GM13977 (cell line): Measurements from ENCODE around the gene CASKIN2.

Source experiments
- DNase-seq: peaks from one replicate; pipeline ENCODE4 v3.0.0; 2012; ENCODE audit warnings: low spot score
- in situ Hi-C: fragments of 300-500 bp; cut with MboI; formaldehyde crosslinking; loops from one replicate; pipeline ENCODE4 v1.12.0; 2022; ENCODE audit warnings: low sequenced_read_pairs, low pct_unique_long_range_greater_than_20kb, mixed read lengths, inconsistent platforms; ENCODE audit not compliant: unreplicated experiment
- TF ChIP-seq, protein P1 (sequence below): IDR thresholded peaks from 2 replicates; pipeline ENCODE4 v1.5.1; 2012; ENCODE audit warnings: mild to moderate bottlenecking, control low read depth; ENCODE audit not compliant: insufficient read depth; ENCODE audit errors: extremely low read depth, missing control alignments

CASKIN2 gene

DNA sequence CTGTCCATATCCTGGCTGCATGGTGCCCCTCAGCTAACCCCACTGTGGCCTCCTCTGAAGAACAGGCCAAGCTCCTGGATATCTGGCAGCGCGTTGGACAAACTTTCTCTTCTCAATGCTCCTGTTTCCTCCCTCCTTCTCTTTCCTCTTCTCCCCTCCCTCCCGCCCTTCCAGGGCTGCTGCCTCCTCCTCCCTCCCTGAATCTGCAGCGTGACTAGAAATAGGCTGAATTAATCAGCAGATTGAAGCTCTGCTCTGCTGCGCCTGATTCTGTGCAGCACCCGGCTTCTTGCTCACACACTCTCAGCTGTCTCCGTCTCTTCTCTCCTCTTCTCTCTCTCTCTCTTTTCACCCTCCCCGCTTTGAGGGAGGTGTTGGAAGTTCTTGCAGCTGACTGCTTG is 39.1 kb downstream of the CASKIN2 start:
- no peak for DNase-seq
- in situ Hi-C loops, result no loop called here
- TF ChIP-seq, protein P1, sequence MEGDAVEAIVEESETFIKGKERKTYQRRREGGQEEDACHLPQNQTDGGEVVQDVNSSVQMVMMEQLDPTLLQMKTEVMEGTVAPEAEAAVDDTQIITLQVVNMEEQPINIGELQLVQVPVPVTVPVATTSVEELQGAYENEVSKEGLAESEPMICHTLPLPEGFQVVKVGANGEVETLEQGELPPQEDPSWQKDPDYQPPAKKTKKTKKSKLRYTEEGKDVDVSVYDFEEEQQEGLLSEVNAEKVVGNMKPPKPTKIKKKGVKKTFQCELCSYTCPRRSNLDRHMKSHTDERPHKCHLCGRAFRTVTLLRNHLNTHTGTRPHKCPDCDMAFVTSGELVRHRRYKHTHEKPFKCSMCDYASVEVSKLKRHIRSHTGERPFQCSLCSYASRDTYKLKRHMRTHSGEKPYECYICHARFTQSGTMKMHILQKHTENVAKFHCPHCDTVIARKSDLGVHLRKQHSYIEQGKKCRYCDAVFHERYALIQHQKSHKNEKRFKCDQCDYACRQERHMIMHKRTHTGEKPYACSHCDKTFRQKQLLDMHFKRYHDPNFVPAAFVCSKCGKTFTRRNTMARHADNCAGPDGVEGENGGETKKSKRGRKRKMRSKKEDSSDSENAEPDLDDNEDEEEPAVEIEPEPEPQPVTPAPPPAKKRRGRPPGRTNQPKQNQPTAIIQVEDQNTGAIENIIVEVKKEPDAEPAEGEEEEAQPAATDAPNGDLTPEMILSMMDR, result no peak

DNA sequence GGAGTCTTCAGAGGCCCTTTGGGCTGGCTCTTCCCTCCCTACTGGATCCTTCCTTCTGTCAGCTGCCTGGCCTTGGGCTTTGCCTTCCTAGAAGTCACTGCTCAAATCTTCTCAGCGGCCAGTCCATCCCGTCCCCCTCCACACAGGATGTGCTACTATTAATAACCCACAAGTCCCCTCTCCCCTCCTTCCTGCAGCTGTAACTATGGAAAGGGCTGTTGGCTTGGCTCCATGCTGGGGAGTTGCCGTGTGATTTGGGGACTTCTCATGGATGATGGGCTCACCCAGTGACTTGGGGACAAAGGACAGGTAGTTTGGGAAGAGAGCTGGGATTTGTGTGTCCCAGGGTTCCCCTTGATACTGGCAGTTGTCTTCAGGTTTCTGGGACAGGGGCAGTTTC is 39.5 kb downstream of the CASKIN2 start:
- TF ChIP-seq, protein P1, result no peak
- in situ Hi-C loops, result no loop called here
- no peak for DNase-seq

DNA sequence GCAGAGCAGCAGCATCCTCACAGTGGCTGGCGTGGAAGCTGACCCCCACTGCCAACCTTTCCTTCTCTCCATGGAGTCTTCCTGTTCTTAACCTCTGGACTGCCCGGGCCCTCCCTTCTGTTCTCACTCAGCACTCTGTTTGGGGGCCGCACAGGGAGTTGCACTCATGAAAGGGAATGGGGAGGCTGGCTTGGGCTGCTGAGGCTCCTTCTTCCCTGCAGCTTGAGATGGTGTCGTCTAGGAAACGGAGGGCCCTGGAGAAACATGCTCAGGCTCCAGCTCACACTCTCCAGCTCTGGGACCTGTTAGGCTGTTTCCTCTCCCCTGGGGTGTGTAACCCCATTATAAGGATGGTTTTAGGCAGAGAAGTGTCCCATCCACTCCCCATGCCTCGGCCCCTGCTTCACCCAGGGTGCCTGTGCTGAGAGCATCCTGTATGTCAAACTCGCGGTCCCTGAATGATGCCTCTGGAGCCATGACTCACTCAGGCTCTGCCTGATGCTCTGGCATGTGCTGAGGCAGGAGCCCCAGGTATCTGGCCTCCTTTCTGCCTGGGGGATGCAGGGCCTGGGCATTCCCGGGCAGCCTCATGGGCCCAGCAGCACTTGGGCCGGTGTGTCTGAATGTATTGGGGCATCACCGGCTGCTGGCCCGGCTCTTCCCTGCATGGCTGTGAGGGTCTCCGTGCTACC is 40.0 kb downstream of the CASKIN2 start:
- in situ Hi-C loops, result no loop called here
- no peak for DNase-seq
- TF ChIP-seq, protein P1, result no peak

DNA sequence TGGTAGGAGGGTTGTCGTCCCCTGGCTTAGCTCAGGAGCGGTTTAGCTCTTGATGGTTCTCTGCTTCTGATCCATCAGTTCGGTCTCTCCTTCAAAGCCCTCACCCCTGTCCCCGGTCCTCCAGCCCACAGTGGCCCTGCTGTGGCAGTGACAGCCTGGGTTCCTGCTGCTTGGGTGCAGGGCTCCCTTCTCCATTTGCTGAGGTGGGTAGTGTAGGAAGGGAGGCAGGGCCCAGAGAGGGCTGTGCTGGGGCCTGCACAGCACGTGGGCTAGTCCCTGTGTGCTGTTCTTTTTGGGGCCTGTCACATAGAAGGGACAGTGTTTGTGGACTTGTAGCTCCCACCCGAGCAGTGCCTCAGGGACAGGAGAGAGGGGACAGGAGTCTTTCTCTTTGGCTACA is 40.6 kb downstream of the CASKIN2 start:
- TF ChIP-seq, protein P1, result no peak
- in situ Hi-C loops, result no loop called here
- no peak for DNase-seq

DNA sequence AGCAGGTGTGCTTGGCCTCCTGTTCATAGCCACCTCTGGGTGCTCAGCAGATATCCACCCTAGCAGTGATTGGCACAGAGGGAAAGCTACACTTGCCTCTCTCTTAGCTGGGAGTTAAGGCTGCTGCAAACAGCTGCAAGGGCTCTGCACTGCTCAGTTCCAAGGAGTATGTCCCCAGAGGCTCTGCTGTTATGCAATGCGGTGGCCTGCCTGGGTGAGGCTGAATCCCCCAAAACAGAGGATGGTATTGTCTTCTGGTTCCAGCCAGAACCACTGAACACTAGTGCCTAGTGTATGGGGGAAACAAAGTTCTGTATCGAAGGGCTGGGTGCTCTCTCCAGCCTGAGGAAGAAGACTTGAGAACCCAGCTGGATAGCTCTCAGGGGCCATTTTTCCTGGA is 42.1 kb downstream of the CASKIN2 start:
- TF ChIP-seq, protein P1, result no peak
- no peak for DNase-seq
- in situ Hi-C loops, result no loop called here

DNA sequence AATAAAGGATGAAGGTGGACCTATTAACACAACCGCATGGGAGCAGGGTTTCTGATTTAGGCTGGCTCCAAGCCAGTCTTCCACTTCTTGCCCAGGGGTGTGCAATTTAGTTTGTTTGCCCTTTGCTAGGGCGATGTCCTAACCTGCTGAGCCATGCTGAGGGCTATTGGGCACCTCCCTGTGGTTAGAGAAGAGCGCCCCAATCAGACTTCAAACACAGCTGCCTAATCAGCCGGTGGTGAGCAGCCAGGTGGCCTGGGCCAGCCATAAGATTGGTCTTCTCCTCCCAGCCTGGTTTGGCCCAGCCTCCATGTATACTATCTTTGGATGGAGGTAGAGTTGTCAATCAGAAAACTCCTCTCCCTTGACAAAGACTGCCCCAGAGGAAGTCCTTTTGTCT is 43.2 kb downstream of the CASKIN2 start:
- in situ Hi-C loops, result no loop called here
- DNase-seq, result no peak
- TF ChIP-seq, protein P1, result no peak
